Activated T-helper 2 cell treated with anti-CD3 and anti-CD28 coated beads, Interferon-gamma antibody, Interleukin-2, Interleukin-4, amounts not matched to agents 10 μg/mL and 5 μg/mL and 100 μg/mL, durations not matched to agents 14 hours and 24 hours and 36 hours (primary cell): ENCODE data around the gene SNAI3. TPM values are rescaled to one million over a fixed set of nuclear protein-coding genes. Genes with fewer than 3 reads are reported as not detected.

Source experiments
- DNase-seq: peaks from one replicate; pipeline ENCODE4 v3.0.0; 2021; ENCODE audit warnings: low spot score
- H3K27ac Mint-ChIP-seq: one replicate; pipeline ENCODE4 v1.8.0; 2021; ENCODE audit warnings: mixed read lengths
- H3K27me3 Mint-ChIP-seq: one replicate; pipeline ENCODE4 v1.8.0; 2021; ENCODE audit warnings: low read depth, mixed read lengths
- H3K36me3 Mint-ChIP-seq: one replicate; pipeline ENCODE4 v1.8.0; 2021; ENCODE audit warnings: low read depth, mixed read lengths
- H3K4me1 Mint-ChIP-seq: one replicate; pipeline ENCODE4 v1.8.0; 2021; ENCODE audit warnings: low read depth, mixed read lengths
- H3K4me3 Mint-ChIP-seq: one replicate; pipeline ENCODE4 v1.8.0; 2021; ENCODE audit warnings: low read depth, mild to moderate bottlenecking, moderate library complexity, mixed read lengths
- H3K9me3 Mint-ChIP-seq: one replicate; pipeline ENCODE4 v1.8.0; 2021; ENCODE audit warnings: mixed read lengths
- intact Hi-C: fragments of 100-400 bp; cut with micrococcal nuclease; formaldehyde crosslinking; loops from one replicate; pipeline ENCODE4 v1.15.1; 2023
- total RNA-seq: library from RNA; stranded (reverse); gene quantifications from 2 replicates; pipeline ENCODE4 v1.2.3, GENCODE V29; 2022

Gene SNAI3
- total RNA-seq, 1 donor from 2014 or later = 2.0 TPM

DNA sequence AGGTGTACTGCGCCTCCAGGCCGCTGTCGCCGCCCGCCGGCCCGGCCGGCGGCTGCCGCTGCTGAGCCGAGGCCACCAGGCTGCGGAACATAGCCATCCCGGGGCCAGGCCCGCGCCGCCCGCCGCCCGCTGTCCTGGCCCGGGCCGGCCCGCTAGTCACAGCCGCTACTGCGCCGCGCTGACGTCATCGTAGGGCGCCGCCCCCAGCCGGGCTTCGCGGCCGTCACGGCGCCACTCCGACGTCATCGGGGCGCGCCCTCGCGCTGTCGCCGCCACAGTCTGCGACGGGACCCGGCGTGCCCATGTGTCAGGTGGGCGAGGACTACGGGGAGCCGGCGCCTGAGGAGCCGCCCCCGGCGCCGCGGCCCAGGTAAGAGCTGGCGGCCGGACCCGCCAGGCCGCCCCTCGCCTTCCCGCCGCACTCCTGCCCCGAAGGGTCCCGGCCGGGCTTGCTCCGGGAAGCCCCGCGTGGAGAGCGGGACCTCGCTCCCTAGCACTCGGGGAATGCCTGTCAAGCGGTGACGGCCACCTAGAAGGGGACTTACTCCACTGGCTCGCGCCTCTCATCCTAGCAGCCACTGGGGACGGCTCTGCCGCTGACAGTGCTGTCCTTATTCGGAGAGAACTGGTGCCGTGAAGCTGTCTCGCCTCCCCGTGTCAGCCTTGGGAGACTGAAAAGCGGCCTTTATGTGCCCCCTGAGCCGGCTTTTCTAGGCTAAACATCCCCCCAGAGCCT is 20.1 kb upstream of the SNAI3 start, which contains the start of the genes CTU2 and RNF166:
Gene CTU2, plus strand, starts transcription at position 275 of the 736 bp plus-strand sequence. Its CDS starts 28 bp downstream, at position 303.
Gene RNF166, minus strand, starts transcription at position 180 of the 736 bp plus-strand sequence. Its CDS starts 83 bp downstream, at position 97.
- peak within 1 kb of the TSS; percentile 87 for H3K4me3 Mint-ChIP-seq
- intact Hi-C loops = loop anchor here (1.0 to 2.0 kb wide), 3 partner anchors 30 to 75 kb away; partner anchors contain the start of gene MVD
- H3K9me3 Mint-ChIP-seq = no peaks in the 10 kb centered on the region
- peak; percentile 89 for DNase-seq
- H3K36me3 Mint-ChIP-seq = peaks cover 7% of the 10 kb centered on the region
- H3K4me1 Mint-ChIP-seq = peaks cover 41% of the 10 kb centered on the region
- H3K27ac Mint-ChIP-seq = peak within 1 kb of the TSS; percentile 67
- no peaks in the 10 kb centered on the region for H3K27me3 Mint-ChIP-seq

DNA sequence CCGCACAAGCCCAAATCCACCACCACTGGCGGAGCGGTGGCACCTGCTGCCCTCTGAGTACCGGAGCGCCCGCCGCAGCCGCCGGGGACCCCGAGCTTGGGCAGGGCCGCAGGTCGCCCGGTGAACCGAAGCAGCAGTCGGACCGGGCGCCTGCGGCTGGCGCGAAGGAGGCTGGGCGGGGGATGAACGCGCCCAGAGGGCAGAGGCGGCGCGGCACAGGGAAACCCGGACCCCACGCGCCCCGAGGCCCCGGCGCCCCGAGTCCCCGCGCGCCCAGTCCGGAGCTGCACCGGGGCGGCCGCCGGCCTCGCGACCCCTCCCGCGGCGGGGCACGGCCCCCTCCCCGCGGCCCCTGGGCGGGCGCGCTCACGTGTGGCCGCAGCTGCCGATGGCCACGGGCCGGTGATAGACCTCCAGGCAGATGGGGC is 19.5 kb upstream of the SNAI3 start:
- peaks cover 44% of the 10 kb centered on the region for H3K4me1 Mint-ChIP-seq
- H3K4me3 Mint-ChIP-seq = peak overlapping the region; percentile 83
- DNase-seq = no peak
- intact Hi-C loops = loop anchor here (1.0 to 2.0 kb wide), 3 partner anchors 31 to 75 kb away; partner anchors contain the start of gene MVD
- no peaks in the 10 kb centered on the region for H3K27me3 Mint-ChIP-seq
- H3K36me3 Mint-ChIP-seq = peaks cover 7% of the 10 kb centered on the region
- no peaks in the 10 kb centered on the region for H3K9me3 Mint-ChIP-seq
- no peak overlapping the region for H3K27ac Mint-ChIP-seq

DNA sequence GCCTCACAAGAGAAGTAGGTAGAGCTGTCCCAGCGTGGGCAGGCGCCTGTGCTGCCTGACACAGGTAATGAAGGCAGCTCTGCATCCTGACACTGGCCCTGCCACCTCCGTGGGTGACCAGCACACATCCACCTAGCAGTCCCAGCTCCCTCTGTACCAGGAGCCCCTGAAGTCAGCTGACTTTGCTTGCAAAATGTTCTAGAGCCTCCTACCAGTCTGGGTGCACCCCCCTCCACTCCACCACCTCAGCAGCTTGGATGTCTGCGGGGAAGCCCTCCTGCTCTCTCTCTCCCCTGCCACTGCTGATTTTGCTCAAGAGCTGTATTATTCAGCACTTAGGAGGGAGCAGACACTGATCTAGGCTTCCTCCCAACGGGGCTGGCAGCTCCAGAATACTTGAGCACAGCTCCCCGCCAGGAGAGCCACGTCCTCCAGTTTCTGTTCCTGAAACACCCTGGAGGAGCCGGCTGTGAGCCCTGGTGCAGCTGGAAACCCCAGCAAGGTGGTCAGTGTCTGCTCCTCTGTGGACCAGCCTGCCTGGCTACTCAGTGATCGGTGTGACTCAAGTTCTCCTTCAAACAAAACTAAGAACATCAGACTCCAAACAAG is 18.9 kb upstream of the SNAI3 start:
- H3K4me1 Mint-ChIP-seq = peaks cover 48% of the 10 kb centered on the region

DNA sequence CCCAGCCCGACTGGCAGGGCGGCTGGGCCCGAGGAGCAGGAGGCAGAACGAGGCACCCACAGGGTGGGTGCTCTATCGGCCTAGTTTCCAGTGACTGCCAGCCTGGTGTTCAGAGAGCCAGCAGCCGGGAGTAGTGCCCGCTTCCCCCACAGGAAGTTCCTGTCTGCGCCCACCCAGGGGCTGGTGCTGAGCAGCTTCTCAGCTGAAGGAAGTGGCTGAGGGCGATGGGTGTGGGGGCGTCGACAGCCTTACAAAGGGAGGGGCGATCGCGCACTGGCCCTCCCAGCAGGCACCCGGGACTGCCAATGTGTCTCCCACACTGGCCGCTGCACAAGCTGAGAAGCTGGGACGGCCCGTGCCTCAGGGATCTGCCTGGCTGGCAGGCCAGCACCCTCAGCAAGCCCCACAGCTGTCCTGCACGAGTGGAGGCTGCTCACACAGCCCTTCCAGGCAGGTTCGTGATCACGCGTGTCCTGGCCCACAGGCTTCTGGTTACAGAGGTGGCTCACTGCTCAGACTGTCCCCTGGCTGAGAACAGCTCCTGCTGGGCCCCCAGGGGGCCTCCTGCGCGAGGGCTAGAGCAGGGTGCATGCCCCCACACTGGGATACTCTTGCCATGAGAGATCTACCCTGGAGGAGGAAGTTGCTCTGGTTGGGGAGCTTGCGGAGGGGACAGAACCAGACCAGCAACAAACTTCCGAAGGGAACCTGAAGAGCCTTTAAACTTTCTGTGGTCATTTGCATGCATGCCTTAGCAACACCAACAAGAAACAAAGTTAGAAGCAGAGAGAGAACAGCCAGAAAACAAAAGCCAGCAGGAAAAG is 17.4 kb upstream of the SNAI3 start:
- DNase-seq = peak; percentile 63
- intact Hi-C loops = loop anchor here (5.0 kb wide), 2 partner anchors 99 to 131 kb away; partner anchors contain the start of genes CDT1 and ZC3H18
- peaks cover 56% of the 10 kb centered on the region for H3K4me1 Mint-ChIP-seq
- H3K4me3 Mint-ChIP-seq = peak overlapping the region; percentile 83
- H3K27ac Mint-ChIP-seq = peak overlapping the region; percentile 93
- no peaks in the 10 kb centered on the region for H3K27me3 Mint-ChIP-seq
- peaks cover 20% of the 10 kb centered on the region for H3K36me3 Mint-ChIP-seq
- no peaks in the 10 kb centered on the region for H3K9me3 Mint-ChIP-seq

More for the DNA sequence above, 18.9 kb upstream of the SNAI3 start:
- Mint-ChIP-seq H3K9me3 (no peaks in the 10 kb centered on the region), H3K4me3 (peak overlapping the region; percentile 83), H3K27me3 (no peaks in the 10 kb centered on the region), H3K36me3 (peaks cover 12% of the 10 kb centered on the region), H3K27ac (peak overlapping the region; percentile 67)
- no peak for DNase-seq
- intact Hi-C loops = no loop called here

DNA sequence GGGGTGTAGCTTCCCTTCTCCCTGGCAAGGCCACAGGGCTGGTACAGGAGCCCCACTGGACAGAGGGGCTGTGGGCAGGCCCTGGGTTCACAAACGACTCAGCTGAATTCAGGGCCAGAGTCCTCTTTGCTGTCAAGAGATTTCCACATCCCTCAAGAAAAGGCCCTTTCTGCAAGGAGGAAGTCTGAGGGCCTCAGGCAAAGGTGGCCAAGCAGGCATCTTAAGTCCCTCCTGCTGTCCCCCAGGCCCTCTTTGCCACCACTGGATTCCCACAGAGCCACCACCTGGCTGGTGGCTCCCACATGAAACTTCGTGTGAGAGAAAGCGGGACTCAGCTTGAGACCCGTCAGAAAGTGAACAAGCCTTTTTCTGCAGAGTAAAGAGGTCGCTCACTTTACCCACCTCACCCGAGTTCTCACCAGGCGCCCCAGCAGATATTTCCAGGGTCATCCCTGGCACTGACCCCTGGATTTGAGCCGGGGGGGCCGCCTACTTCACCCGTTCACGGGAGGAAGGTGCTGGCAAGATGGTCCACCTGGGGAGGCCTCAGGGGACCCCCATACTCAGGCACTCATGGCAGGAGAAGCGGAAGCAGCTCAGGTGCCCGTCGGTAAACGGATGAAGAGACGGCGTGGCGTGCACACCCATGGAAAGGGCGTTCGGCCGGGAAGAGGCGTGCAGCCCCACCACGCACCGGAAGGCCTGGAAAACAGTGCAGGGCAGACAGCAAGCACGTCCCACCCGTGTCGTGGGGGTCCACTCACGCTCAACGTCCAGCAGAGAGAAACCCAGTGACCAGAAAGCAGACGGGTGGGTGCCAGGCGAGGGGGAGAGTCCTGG is 16.3 kb upstream of the SNAI3 start:
- Mint-ChIP-seq H3K27me3 (no peaks in the 10 kb centered on the region), H3K9me3 (no peaks in the 10 kb centered on the region), H3K36me3 (peaks cover 29% of the 10 kb centered on the region), H3K4me1 (peaks cover 56% of the 10 kb centered on the region), H3K4me3 (peak overlapping the region; percentile 83), H3K27ac (peak overlapping the region; percentile 93)
- intact Hi-C loops = loop anchor here (5.0 kb wide), 2 partner anchors 100 to 130 kb away; partner anchors contain the start of genes CDT1 and ZC3H18
- no peak for DNase-seq

DNA sequence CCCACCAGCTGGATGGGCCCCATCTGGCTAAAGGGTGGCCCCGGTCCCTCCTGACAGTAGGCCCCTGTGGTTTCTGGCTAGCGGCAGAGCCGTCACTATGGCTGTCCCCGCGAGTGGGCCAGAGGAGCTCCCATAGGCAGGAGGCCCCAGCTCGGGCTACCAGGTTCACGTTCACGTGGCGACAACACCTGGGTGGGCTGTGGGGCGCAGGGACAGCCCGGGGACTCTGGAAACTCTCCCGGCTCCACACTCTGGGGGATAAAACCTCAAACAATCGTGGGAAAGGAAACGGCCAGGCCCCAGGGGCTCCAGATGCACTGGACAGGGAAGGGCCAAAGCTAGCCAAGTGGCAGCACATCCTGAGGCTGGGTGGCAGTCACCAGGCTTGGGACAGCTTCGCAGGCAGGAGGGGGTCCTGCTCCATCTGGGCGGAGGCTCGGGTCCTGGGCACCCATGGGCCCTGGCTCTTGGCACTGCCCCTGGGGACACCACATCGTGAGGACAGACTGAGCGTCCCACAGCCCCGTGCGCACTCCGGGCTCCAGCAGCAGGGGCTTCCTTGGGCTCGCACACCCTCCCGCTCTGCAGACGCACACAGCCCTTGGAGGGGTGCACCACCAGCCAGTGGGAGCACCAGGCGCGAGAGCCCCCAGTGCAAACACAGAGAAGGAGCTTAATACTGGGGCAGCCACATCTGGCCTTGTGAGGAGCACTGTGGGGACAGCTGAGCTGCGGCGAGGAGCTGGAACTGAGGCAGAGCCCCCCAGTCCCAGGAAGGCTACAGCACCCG is 15.5 kb upstream of the SNAI3 start:
- Mint-ChIP-seq H3K27ac (peak overlapping the region; percentile 93), H3K4me3 (peak overlapping the region; percentile 83), H3K36me3 (peaks cover 33% of the 10 kb centered on the region), H3K9me3 (no peaks in the 10 kb centered on the region), H3K4me1 (peaks cover 50% of the 10 kb centered on the region), H3K27me3 (no peaks in the 10 kb centered on the region)
- intact Hi-C loops = loop anchor here (1.0 to 5.0 kb wide), 3 partner anchors 15 to 129 kb away; partner anchors contain the start of genes CDT1, SNAI3 and ZC3H18
- DNase-seq = no peak

DNA sequence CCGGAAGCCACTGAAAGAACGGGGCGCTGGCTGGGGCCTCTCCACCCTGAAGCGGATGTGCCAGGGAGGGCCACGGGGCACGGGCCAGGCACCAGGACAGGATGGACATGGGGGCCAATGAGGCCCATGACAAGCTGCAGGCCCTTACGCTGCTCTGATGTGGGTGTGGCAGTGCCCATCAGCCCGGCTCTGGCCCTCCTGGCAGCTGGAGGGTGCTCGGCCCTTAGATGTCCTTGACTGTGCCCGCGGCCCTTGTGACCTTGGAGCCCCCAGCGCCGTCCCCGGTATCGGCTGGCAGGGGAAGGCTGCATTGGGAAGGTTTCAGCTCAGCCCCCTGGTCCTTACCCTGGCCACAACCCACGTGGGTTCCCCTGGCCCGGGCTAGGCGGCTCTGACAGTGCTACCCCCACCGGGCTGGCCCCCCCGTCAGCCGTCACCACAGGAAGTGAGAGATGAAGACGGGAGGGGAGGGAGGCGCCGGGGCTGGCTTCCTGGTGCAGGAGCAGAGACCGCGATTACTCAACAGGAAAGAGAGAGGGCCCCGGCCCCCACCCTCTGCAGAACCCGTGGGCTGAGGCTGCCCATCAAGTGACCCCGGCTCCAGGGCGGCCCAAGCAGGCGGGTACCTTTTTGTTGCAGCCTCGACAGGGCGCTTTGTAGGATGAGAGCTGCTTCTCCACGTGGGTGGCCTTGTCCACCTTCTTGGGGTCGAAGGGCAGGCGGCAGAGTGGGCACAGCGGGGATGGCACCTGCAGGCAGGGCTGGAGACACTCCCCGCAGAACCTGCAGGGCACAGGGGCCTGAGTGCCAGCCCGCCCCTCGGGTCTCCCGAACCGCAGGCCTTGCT is 14.6 kb upstream of the SNAI3 start:
- intact Hi-C loops = loop anchor here (1.0 to 5.0 kb wide), 3 partner anchors 15 to 129 kb away; partner anchors contain the start of genes CDT1, SNAI3 and ZC3H18
- DNase-seq = peak; percentile 93
- Mint-ChIP-seq H3K36me3 (peaks cover 35% of the 10 kb centered on the region), H3K27ac (peak overlapping the region; percentile 94), H3K4me3 (peak overlapping the region; percentile 83), H3K9me3 (no peaks in the 10 kb centered on the region), H3K4me1 (peaks cover 50% of the 10 kb centered on the region), H3K27me3 (no peaks in the 10 kb centered on the region)

DNA sequence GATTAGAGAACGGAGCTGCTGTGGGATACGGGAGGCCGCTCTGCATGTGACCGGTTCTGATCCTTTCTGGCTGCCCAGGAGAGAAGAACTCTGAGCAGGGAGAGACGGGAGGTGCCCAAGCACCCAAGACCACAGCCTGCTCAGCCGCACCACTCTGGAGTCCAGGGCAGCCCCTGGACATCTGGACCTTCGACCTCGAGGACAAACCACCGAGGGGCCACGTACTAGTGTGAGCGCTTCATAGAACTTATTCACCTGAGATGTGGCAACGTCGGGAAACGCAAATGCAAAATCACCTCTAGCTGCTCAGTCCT is 14.0 kb upstream of the SNAI3 start:
- intact Hi-C loops = loop anchor here (5.0 kb wide), 2 partner anchors 102 to 128 kb away; partner anchors contain the start of genes CDT1 and ZC3H18
- peaks cover 47% of the 10 kb centered on the region for H3K4me1 Mint-ChIP-seq
- H3K36me3 Mint-ChIP-seq = peaks cover 35% of the 10 kb centered on the region
- no peaks in the 10 kb centered on the region for H3K9me3 Mint-ChIP-seq
- H3K27me3 Mint-ChIP-seq = no peaks in the 10 kb centered on the region
- peak overlapping the region; percentile 94 for H3K27ac Mint-ChIP-seq
- no peak for DNase-seq
- peak overlapping the region; percentile 83 for H3K4me3 Mint-ChIP-seq

DNA sequence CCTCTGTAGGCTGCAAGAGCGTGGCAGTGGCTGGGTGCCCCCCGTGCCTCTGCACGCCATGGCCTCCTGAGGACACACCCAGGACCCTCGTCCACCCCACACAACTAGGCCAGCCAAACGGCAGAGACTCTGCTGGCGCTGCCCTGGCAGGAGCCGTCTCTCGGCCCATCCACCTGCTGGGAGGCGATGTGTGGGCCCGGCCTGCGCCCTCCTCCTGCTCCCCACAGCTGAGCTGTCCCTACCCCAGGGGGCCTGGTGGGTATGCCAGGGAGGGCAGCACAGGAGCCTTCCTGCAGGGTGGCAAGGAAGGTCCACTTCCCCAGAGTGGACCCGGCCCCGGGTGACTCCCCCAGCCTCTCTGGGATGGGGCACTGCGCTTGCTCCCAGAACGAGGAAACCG is 12.9 kb upstream of the SNAI3 start:
- intact Hi-C loops = no loop called here
- DNase-seq = no peak
- no peak overlapping the region for H3K4me3 Mint-ChIP-seq
- H3K36me3 Mint-ChIP-seq = peaks cover 35% of the 10 kb centered on the region
- no peak overlapping the region for H3K27ac Mint-ChIP-seq
- H3K4me1 Mint-ChIP-seq = peaks cover 42% of the 10 kb centered on the region
- H3K9me3 Mint-ChIP-seq = no peaks in the 10 kb centered on the region
- no peaks in the 10 kb centered on the region for H3K27me3 Mint-ChIP-seq

DNA sequence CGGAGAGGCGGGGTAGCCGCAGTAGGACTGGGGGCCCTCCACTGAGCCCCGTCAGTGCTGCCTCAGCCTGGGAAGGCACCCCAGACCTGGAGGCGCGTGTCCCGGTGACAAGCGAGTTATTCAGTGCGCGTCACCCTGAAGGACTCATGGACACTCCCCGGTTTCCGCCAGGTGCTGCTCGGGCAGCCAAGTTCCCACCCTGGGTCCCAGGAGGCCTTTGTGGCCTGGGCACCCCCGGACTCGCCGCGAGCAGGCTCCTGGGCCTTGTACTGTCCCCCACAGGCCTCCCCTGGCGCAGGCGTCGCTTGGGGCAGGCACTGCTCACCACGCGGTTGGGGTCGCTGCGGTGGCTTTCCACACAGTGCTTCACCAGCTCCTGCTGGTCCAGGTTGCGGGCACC is 12.3 kb upstream of the SNAI3 start:
- peaks cover 35% of the 10 kb centered on the region for H3K36me3 Mint-ChIP-seq

More for the DNA sequence above, 12.3 kb upstream of the SNAI3 start:
- H3K27me3 Mint-ChIP-seq = no peaks in the 10 kb centered on the region
- peaks cover 37% of the 10 kb centered on the region for H3K4me1 Mint-ChIP-seq
- no peaks in the 10 kb centered on the region for H3K9me3 Mint-ChIP-seq
- no peak overlapping the region for H3K4me3 Mint-ChIP-seq
- no peak for DNase-seq
- intact Hi-C loops = no loop called here
- H3K27ac Mint-ChIP-seq = no peak overlapping the region
